ENCODE data around the gene PXMP2.

DNA sequence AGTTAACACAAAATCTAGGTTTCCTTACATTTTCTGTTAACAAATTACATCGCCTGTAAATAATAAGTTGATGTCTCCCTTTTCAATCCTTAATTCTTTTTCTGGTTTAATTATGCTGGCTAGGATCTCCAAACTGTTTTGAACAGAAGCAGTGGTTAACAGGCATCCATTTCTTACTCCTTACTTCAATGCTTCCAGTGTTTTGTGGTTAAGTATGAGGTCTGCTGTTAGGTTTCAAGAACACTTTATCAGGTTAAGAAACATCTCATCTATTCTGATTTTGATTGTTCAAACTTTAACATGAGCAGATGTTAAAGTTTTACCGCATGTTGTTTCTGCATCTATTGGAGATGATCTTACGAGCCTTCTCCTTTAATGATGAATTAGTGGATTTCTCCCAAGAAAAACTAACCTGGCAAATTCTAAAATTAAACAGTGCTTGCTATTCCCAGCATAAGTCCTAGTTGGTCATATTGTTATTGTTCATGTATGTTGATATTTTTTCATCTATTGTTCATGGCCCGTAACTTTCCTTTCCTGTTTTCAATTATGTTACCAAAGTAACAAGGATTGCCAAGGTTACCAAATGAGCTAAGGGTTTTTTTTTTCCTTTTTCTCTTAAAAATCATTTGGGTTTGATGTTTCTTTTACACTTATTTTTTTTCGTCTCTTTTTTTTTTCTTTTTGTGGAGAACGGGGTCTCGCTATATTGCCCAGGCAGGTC, 33.7 kb upstream of the PXMP2 start:
- TF ChIP-seq, protein P1, sequence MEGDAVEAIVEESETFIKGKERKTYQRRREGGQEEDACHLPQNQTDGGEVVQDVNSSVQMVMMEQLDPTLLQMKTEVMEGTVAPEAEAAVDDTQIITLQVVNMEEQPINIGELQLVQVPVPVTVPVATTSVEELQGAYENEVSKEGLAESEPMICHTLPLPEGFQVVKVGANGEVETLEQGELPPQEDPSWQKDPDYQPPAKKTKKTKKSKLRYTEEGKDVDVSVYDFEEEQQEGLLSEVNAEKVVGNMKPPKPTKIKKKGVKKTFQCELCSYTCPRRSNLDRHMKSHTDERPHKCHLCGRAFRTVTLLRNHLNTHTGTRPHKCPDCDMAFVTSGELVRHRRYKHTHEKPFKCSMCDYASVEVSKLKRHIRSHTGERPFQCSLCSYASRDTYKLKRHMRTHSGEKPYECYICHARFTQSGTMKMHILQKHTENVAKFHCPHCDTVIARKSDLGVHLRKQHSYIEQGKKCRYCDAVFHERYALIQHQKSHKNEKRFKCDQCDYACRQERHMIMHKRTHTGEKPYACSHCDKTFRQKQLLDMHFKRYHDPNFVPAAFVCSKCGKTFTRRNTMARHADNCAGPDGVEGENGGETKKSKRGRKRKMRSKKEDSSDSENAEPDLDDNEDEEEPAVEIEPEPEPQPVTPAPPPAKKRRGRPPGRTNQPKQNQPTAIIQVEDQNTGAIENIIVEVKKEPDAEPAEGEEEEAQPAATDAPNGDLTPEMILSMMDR (IDR thresholded peaks at IDR 0.05), result no peak
- no peak for TF ChIP-seq POLR2A (IDR thresholded peaks at IDR 0.05)

Data from right lobe of liver (tissue), 4 donors.